K562 treated with DMSO at 1 percent for 24 hours (cell line): ENCODE measurements around the gene KRT9. TPM values are rescaled to one million over a fixed set of nuclear protein-coding genes. Genes with fewer than 3 reads are reported as not detected.

Experiments
- total RNA-seq: library from RNA; unstranded; fragments of 300-600 nt; gene quantifications from 2 replicates; pipeline ENCODE4 v1.2.3, GENCODE V29; 2022; ENCODE audit warnings: low read depth; ENCODE audit not compliant: insufficient read depth

Gene KRT9
- total RNA-seq, result not detected in 2 replicates

GRCh38 chr17:41571561-41572434 is at the start of gene KRT9:
TSS of gene KRT9 (minus strand) at chr17:41572059. CDS start at chr17:41571992, 67 bp downstream.

GRCh38 chr17:41612376-41613160 is 40.7 kb upstream of the KRT9 start, which contains the start of gene KRT16:
TSS of gene KRT16 (minus strand) at chr17:41612767. CDS start at chr17:41612688, 79 bp downstream.

GRCh38 chr17:41586863-41587495 is 15.1 kb upstream of the KRT9 start, which contains the start of gene KRT14:
TSS of gene KRT14 (minus strand) at chr17:41586895. CDS start at chr17:41586834, 61 bp downstream.

GRCh38 chr17:41518789-41519449 is 52.9 kb downstream of the KRT9 start, which contains the start of gene KRT15:
TSS of gene KRT15 (minus strand) at chr17:41518890. CDS start at chr17:41518827, 63 bp downstream.

Other genes with a start within 250 kb of the KRT9 start
- not detected in 2 replicates for gene KRT33A, start 221.2 kb downstream of the KRT9 start, total RNA-seq
- gene KRT33B, start 202.2 kb downstream of the KRT9 start, total RNA-seq, result not detected in 2 replicates
- gene KRT34, start 189.8 kb downstream of the KRT9 start, total RNA-seq, result not detected in 2 replicates
- not detected in 2 replicates for gene KRT31, start 174.5 kb downstream of the KRT9 start, total RNA-seq
- not detected in 2 replicates for gene KRT37, start 147.5 kb downstream of the KRT9 start, total RNA-seq
- not detected in 2 replicates for gene KRT38, start 131.1 kb downstream of the KRT9 start, total RNA-seq
- not detected in 2 replicates for gene KRT32, start 104.7 kb downstream of the KRT9 start, total RNA-seq
- gene KRT35, start 90.9 kb downstream of the KRT9 start, total RNA-seq, result not detected in 2 replicates
- gene KRT36, start 82.1 kb downstream of the KRT9 start, total RNA-seq, result not detected in 2 replicates
- gene KRT13, start 66.4 kb downstream of the KRT9 start, total RNA-seq, result not detected in 2 replicates
- gene KRT15, start 53.2 kb downstream of the KRT9 start, total RNA-seq, result 0.42 and 0.88 TPM in 2 replicates
- 202 and 214 TPM in 2 replicates for gene KRT19, start 43.8 kb downstream of the KRT9 start, total RNA-seq
- not detected in 2 replicates for gene KRT14, start 14.8 kb upstream of the KRT9 start, total RNA-seq
- gene KRT16, start 40.7 kb upstream of the KRT9 start, total RNA-seq, result not detected in 2 replicates
- 0.45 TPM in 1 of 2 replicates, not detected in the other for gene KRT17, start 52.5 kb upstream of the KRT9 start, total RNA-seq
- 1,198 and 1,276 TPM in 2 replicates for gene EIF1, start 116.8 kb upstream of the KRT9 start, total RNA-seq
- not detected in 2 replicates for gene GAST, start 140.3 kb upstream of the KRT9 start, total RNA-seq
- 0.08 TPM in 1 of 2 replicates, not detected in the other for gene HAP1, start 162.6 kb upstream of the KRT9 start, total RNA-seq
- gene JUP, start 214.7 kb upstream of the KRT9 start, total RNA-seq, result 260 and 263 TPM in 2 replicates
- gene P3H4, start 239.9 kb upstream of the KRT9 start, total RNA-seq, result 2.8 and 3.5 TPM in 2 replicates
- gene FKBP10, start 240.9 kb upstream of the KRT9 start, total RNA-seq, result 0.85 and 1.2 TPM in 2 replicates